ENCODE measurements around the gene ACOT2. TPM values are rescaled to one million over a fixed set of nuclear protein-coding genes. Genes with fewer than 3 reads are reported as not detected.
A peak's percentile ranks its signal among the peaks of the same experiment; 100 is the strongest.
"Not testable (repeated sequence)": the region's sequence is repeated elsewhere in the genome, so short reads cannot be mapped to it uniquely, and the experiment has no call there.

The ACOT2 gene
- total RNA-seq, 1 donor from 2014 or later: 40.2 TPM

- Histone ChIP-seq H3K4me1 (no peaks in the 10 kb centered on the region), H3K4me3 (no peak overlapping the region), H3K9me3 (no peaks in the 10 kb centered on the region), H3K27me3 (no peaks in the 10 kb centered on the region), H3K36me3 (peaks cover 29% of the 10 kb centered on the region), H3K27ac (no peak overlapping the region)
- no peak for ATAC-seq
- DNase-seq: no peak
- no peak for TF ChIP-seq CTCF (IDR thresholded peaks at IDR 0.05)
- intact Hi-C loops (cut with DNase I): no loop called here
These were observed 7.4 kb downstream of the ACOT2 start for GRCh38 chr14:73576391-73576790.

- H3K27ac ChIP-seq; DNase-seq; H3K4me3 ChIP-seq; H3K27me3 ChIP-seq; intact Hi-C loops (cut with DNase I); H3K9me3 ChIP-seq; H3K4me1 ChIP-seq: not testable (repeated sequence)
- H3K36me3 ChIP-seq: peaks cover 29% of the 10 kb centered on the region
- peak; percentile 60 for ATAC-seq
These were observed 8.2 kb downstream of the ACOT2 start for GRCh38 chr14:73577214-73577613.

- peak overlapping the region; percentile 42 for H3K27ac ChIP-seq
- H3K36me3 ChIP-seq; H3K4me3 ChIP-seq; DNase-seq; H3K9me3 ChIP-seq; intact Hi-C loops (cut with DNase I); H3K27me3 ChIP-seq; H3K4me1 ChIP-seq: not testable (repeated sequence)
- ATAC-seq: peak; percentile 82
These were observed 13.3 kb downstream of the ACOT2 start for GRCh38 chr14:73582102-73582979.

GRCh38 chr14:73588695-73589094, 19.7 kb downstream of the ACOT2 start:
- intact Hi-C loops (cut with DNase I): no loop called here
- Histone ChIP-seq H3K36me3 (no peaks in the 10 kb centered on the region), H3K27me3 (no peaks in the 10 kb centered on the region), H3K9me3 (no peaks in the 10 kb centered on the region), H3K4me3 (no peak overlapping the region), H3K27ac (no peak overlapping the region), H3K4me1 (peaks cover 3% of the 10 kb centered on the region)
- DNase-seq (no peak), ATAC-seq (no peak)
- no peak for TF ChIP-seq CTCF (IDR thresholded peaks at IDR 0.05)

GRCh38 chr14:73589116-73589515, 20.1 kb downstream of the ACOT2 start:
- no peaks in the 10 kb centered on the region for H3K9me3 ChIP-seq
- intact Hi-C loops (cut with DNase I): no loop called here

GRCh38 chr14:73590673-73591004, 21.6 kb downstream of the ACOT2 start:
- H3K9me3 ChIP-seq; H3K27ac ChIP-seq; H3K4me3 ChIP-seq; intact Hi-C loops (cut with DNase I); H3K4me1 ChIP-seq; ATAC-seq; H3K27me3 ChIP-seq; H3K36me3 ChIP-seq; DNase-seq: not testable (repeated sequence)

More at GRCh38 chr14:73589116-73589515, 20.1 kb downstream of the ACOT2 start:
- Histone ChIP-seq H3K36me3 (no peaks in the 10 kb centered on the region), H3K4me3 (no peak overlapping the region), H3K4me1 (peaks cover 3% of the 10 kb centered on the region), H3K27ac (no peak overlapping the region), H3K27me3 (no peaks in the 10 kb centered on the region)
- no peak for ATAC-seq
- DNase-seq: no peak
- TF ChIP-seq CTCF (IDR thresholded peaks at IDR 0.05): no peak

- H3K4me1 ChIP-seq: peaks cover 3% of the 10 kb centered on the region
- peak; percentile 11 for TF ChIP-seq CTCF (IDR thresholded peaks at IDR 0.05)
- DNase-seq (peak; percentile 80), ATAC-seq (peak; percentile 96)
- intact Hi-C loops (cut with DNase I): no loop called here
- H3K9me3 ChIP-seq: no peaks in the 10 kb centered on the region
- H3K4me3 ChIP-seq: peak within 1 kb of the TSS; percentile 64
- no peaks in the 10 kb centered on the region for H3K36me3 ChIP-seq
- no peaks in the 10 kb centered on the region for H3K27me3 ChIP-seq
- peak within 1 kb of the TSS; percentile 73 for H3K27ac ChIP-seq
These were observed 22.9 kb downstream of the ACOT2 start, which contains the start of gene ACOT4 for GRCh38 chr14:73591690-73592449. Gene ACOT4, plus strand, starts transcription at chr14:73591873. Its CDS starts 87 bp downstream, at chr14:73591960.

All from upper lobe of right lung (tissue), 1 donor.